Adipocyte (in vitro differentiated cells): ENCODE data around the gene HTR3C.

ENCODE experiments used
- DNase-seq: peaks from one replicate; pipeline ENCODE4 v3.0.0-alpha.2; 2015; ENCODE audit warnings: low read depth
- H3K27me3 ChIP-seq: replicated peaks from 2 replicates; pipeline ENCODE4 v1.7.0; 2013; ENCODE audit warnings: mild to moderate bottlenecking, low read length, moderate library complexity; ENCODE audit not compliant: control insufficient read depth, insufficient read depth
- H3K36me3 ChIP-seq: 2 replicates; pipeline ENCODE4 v1.7.0; 2013; ENCODE audit warnings: low read length, mild to moderate bottlenecking, moderate library complexity; ENCODE audit not compliant: control insufficient read depth, insufficient read depth, severe bottlenecking
- H3K4me1 ChIP-seq: 2 replicates; pipeline ENCODE4 v1.7.0; 2013; ENCODE audit warnings: mild to moderate bottlenecking, low read length, moderate library complexity; ENCODE audit not compliant: control insufficient read depth, insufficient read depth
- H3K4me3 ChIP-seq: 2 replicates; pipeline ENCODE4 v1.7.0; 2013; ENCODE audit warnings: mild to moderate bottlenecking, low read length, moderate library complexity
- H3K9ac ChIP-seq: 2 replicates; pipeline ENCODE4 v1.7.0; 2013; ENCODE audit warnings: mild to moderate bottlenecking, low read length, moderate library complexity
- H3K9me3 ChIP-seq: 2 replicates; pipeline ENCODE4 v1.7.0; 2013; ENCODE audit warnings: mild to moderate bottlenecking, low read length, moderate library complexity; ENCODE audit not compliant: control insufficient read depth

HTR3C gene

GRCh38 chr3:184097556-184097955 lies 44.7 kb downstream of the HTR3C start:
- Histone ChIP-seq H3K9me3 (peaks cover 13% of the 10 kb centered on the region), H3K9ac (no peak overlapping the region), H3K27me3 (peaks cover 20% of the 10 kb centered on the region), H3K4me3 (no peak overlapping the region), H3K36me3 (no peaks in the 10 kb centered on the region), H3K4me1 (no peaks in the 10 kb centered on the region)
- DNase-seq, result no peak

DNA sequence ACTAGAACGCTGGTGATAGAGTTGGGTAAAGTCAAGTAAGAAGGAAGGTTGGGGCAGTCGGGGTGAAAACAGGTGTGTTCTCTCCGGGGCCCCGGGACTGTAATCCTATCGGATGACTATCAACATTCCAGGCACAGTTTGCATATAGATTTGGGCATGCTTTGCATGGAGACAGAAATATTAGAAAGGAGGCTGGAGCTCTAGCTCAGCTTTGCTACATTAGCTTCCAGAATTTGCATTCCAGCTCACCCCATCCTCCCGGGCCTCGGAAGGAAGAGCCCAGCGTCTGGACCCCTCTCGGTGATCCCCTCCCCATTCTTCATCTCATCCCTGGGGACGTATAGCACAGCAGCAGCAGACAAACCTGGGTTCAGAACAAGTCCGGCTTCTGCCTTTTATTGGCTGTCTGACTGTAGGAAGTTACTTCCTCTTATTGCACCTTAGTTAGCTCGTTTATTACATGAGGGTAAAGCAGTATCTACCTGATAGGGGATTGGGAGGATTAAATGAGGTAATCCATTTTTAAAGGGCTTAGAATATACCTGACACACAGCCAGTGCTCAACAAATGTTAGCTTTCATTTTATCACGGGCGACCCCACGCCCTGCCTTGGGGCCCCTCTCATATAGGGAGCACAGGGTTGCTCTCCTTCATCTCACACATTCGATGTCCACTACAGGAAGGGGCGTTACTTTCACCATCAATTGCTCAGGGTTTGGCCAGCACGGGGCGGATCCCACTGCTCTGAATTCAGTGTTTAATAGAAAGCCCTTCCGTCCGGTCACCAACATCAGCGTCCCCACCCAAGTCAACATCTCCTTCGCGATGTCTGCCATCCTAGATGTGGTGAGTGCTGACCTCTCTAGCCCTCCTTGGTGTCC lies 47.2 kb downstream of the HTR3C start:
- no peak for DNase-seq
- Histone ChIP-seq H3K27me3 (peaks cover 20% of the 10 kb centered on the region), H3K36me3 (no peaks in the 10 kb centered on the region), H3K4me3 (no peak overlapping the region), H3K9ac (no peak overlapping the region), H3K4me1 (no peaks in the 10 kb centered on the region), H3K9me3 (peaks cover 5% of the 10 kb centered on the region)
